Stimulated activated CD4-positive, alpha-beta T cell treated with anti-CD3 and anti-CD28 coated beads, Interleukin-4, amount 100 ng/mL, for 48 hours (primary cell): Measurements from ENCODE around the gene ARMC9.
"Not testable (repeated sequence)": the region's sequence is repeated elsewhere in the genome, so short reads cannot be mapped to it uniquely, and the experiment has no call there.

Experiments
- DNase-seq, 2 donors: peaks; one replicate each; pipeline ENCODE4 v3.0.0-alpha.2; 2020; ENCODE audit warnings: low read depth in 2 of 2

The ARMC9 gene

GRCh38 chr2:231287696-231288095 lies 89.3 kb downstream of the ARMC9 start:
- DNase-seq: no peak

- no peak for DNase-seq
Measured at GRCh38 chr2:231288590-231288989, 90.2 kb downstream of the ARMC9 start.

DNA sequence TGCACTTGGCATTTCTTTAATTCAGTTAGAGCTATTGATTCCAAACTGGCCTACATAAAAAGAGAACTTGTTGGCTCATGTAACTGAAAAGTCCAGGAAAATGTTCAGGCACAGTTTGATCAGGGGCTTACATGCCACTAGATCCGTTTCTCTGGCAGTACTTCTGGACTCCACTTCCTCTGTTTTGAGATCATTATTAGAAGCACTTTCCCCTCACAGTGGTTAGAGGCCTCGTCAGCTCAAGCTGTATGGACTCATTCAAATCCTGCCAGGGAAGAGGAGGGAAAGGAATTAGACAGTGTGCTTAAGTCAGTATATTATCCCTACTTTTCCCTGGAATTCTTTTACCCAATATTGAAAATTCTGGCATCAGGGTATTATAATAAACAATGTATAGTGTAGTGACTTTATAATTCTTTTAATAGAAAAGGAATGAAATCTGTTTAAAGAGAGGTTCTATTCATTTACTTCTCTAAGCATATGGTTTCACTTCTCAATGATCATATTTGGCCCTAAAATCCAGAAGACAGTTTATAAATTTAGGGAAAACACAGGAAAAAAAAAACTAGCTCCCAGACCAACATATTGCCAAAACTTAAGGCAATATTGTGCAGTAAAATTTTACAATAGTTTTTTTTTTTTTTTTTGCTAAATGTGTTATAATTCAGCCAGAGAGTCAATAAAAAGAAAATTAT lies 92.0 kb downstream of the ARMC9 start:
- no peak for DNase-seq

DNA sequence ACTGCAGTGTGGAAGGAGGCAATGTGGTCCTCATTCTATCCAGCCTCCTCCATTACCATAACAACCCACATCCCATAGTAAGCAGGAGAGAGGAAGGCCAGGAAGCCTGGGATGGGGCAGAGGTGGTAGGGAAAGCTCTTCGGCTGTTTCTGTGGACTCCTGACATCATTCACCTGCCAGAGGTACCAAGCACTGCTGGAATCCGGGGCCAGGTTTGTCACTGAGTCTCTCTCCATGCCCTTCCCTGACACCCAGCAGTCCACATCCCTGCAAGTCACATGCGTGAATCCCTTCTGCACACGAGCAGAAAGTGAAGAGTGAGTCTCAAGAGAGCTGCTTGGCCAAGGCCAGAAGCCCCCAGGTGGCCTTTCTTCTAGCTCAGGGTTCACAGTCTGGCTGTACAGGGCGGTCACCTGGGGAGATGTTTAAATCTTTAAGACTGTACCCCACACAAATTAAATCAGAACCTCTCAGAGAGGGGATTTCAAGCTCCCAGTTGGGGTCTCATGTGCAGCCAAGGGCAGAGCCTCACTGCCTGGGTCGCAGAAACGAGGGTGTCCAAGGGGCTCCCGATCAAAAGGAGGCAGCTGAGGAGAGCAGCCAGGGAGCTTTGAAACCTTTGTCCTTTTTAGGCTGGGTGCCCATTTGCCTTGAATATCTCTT lies 94.2 kb downstream of the ARMC9 start:
- DNase-seq: no peak

DNA sequence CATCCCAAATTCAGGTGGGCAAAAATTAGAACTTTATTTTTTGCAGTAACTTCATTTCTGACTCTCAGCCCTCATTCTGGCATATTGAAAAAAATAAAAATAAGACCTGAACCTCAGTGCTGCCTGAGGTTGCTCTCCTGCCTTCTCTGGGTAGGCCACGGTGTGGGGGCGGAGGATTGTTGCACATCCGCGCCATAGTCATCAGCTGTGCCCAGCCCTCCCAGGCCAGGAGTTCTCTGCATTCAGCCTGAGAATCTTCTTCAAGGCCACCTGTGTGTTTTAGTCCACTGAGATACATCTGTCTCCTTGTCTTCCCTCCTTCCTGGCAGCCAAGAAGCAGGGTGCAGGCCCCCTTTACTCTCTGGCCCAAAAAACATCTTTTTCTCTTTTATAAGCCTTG lies 94.7 kb downstream of the ARMC9 start:
- no peak for DNase-seq

DNA sequence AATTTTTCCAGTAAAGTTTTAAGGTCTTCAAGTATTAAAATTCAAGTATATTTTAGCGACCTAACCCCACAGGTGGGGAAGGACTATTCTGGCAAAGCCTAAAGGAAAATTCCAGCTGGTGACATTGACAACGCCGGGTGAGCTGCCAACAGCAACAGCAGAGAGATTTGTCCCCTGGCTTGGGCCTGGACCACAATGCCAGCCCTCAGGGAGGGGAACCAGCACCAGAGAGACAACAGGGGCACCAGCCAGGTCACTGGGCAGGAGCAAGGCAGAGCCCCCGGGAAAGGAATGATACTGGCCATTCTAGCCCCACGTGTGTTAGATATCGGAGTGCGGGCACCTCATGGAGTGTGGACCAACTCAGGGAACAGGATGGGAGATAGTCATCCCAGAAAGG lies 95.7 kb downstream of the ARMC9 start:
- DNase-seq: no peak

- DNase-seq: no peak
Measured at GRCh38 chr2:231294571-231295362, 96.3 kb downstream of the ARMC9 start.

DNA sequence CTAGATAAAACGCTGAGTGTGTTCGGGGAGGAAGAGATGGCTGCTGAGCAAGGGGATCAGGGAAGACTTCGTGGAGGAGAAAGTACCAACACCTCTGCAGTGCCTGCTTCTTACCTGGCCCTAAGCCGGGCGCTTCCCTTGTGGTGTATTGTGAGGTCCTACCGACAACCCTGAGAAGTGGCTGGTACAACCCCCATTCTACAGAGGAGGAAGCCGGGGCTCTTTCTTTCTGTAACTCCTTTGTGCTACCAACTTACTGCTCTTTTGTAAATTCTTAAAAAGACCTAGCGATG lies 96.9 kb downstream of the ARMC9 start:
- no peak for DNase-seq

DNA sequence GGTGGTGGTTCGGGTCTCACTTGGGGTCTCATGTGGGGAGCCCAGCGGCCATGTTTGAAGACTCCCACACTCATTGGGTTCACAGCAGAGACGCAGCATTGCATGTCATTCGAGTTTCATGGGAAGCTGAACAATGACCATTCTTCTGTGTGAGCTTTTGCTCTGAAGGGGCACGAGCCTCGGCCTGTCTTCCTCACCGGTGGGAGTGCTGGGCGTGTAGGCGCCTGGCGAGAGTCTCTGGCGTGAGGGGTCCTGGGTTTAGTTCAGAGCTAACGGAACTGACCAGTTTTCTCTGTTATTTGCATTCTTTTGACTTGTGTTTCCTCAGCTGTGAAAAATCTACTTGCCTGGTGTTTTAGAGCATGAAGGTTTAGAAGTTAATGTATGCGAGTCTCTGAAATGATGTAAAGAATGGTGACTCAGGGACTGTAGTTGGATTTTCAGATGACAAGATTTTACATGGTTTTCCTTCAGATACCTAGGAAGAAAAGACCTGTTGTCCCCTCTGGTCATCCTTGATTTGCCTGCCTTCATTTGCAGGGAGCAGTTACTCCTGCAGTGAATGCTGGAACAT lies 98.1 kb downstream of the ARMC9 start:
- no peak for DNase-seq

DNA sequence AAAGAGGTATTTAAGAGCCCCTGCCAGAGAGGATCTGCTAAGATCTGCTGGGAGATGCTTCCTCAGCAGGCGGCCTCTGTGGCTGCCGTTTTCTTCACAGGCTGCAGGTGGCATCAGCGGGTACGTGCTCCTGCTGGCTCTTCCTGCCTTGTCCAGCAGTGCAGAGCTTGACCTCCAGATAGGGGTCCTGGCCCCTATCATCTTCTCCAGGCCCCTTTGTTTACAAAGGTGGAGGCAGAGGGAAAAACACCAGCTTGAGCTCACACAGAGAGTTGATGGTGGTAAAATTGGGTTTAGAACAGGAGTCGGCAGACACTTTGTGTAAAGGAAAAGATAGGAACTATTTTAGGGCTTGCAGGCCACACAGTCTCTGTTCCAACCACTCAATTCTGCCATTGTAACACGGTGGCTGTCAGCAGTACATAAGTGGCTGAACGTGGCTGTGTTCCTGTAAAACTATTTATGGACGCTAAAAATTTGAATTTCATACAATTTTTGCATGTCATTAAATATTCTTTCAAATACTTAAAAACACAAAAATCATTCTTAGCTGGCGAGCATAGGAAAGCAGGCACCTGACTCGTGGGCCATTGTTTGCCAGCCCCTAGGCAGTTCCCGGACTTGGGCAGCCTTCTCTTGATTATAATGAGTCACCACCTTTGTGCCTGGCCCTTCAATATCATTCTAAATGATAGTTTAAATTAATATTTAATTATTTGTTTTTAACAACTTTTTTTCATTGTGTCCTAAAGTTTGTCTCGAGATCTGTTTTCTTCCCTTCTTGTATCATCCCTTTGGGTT lies 98.9 kb downstream of the ARMC9 start:
- peak in 1 of 2 donors; percentile 8 for DNase-seq

DNA sequence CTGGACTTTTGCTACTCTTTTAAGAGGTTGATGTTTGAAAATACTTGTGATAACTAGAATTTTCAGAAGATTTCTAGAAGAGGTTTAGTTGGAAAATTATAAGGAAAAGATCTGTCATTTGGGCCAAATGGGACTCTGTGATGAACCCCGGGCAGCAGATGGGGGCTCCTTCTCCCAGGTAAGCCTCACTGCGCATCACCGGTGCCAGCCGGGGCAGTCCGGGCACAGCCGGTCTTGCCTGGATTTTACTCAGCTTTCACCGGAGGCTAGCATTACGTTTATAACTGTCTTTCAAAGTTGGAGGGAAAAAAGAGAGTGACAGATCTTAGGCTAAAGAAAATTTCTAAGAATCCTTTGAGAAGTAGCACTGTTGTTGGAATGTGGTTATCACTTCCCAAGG lies 99.7 kb downstream of the ARMC9 start:
- DNase-seq: no peak

GRCh38 chr2:231299267-231299666 lies 100.8 kb downstream of the ARMC9 start:
- DNase-seq: no peak

DNA sequence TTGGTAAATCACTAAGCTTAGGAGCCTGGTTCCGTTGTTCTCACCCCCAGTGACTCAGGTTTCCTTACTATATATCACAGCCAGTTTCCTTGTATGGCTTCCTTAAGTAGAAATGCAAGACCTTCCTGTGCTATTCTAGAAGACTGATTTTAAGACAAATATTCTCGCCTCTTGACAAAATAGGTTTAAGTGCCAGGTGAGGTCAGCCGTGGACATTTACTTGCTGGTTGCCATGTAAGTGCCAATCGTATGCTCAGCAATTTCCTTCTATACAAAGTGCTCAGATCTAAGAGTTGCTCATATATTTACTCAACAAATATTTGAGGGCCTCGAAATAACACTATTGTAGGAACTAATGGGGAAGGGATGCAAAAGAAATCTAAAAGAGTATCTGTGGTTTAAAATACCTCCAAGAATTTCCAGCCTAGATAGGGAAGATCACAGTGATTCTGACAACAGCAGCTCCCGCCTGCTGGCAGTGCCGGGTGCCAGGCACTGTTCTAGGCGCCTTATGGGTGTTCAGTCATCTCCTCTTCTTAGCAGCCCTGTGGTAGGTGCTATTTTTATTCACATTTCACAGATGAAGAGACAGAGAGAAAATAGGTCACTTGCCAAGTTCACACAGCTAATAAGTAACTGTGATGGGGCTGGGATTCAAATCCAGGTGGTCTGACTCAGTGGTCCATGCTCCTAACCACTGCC lies 101.7 kb downstream of the ARMC9 start:
- DNase-seq: no peak

GRCh38 chr2:231300722-231301076 lies 102.3 kb downstream of the ARMC9 start:
- no peak for DNase-seq

DNA sequence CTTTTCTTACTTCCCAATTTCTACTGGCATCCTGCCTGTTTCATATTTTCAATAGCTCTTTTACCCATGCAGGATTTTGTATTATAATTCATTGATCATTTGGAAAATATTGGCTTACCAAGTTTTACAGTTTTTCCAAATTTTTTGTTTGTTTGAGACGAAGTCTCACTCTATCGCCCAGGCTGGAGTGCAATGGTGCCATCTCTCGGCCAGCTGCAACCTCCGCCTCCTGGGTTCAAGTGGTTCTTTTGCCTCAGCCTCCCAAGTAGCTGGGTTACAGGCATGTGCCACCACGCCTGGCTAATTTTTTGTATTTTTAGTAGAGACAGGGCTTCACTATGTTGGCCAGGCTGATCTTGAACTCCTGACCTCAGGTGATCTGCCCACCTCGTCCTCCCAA lies 105.8 kb downstream of the ARMC9 start:
- DNase-seq: not testable (repeated sequence)

DNA sequence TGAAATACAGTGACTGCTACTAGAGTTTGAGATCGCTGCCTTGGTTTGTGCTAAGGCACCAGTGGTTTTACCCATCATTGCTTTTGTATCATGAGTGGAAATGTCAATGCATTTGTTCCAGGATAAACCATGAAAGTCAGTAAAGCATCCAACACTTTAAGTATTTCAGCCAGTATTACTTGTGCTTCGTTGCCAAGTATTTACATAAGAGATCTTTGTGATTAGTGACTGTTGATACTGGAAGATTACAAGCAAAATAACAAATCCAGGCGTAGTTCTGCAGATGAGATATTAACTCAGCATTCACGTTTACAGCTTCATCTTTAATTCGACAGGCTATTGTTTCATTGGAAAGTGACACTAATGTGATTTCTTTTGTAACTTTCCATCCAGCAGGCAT lies 106.8 kb downstream of the ARMC9 start:
- DNase-seq: no peak

GRCh38 chr2:231306791-231307393 lies 108.5 kb downstream of the ARMC9 start:
- DNase-seq: no peak

DNA sequence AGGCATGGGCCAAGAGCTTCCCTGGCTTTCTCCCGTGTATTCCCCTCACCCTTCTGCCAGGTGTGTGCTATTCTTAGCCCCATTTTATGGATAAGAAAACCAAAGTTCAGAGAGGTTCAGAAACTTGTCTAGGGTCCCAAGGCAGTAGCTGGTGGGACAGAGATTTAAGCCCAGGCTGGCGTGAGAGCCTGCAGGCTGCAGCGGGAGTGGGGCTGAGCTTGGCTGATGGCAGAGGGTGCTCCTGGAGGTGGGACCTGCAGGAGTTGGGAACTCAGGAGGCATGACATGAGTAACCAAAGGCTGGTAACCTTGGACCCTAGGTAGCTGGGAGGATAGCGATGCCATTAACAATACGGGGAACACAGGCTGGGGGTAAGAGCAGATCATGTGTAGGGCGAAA lies 109.8 kb downstream of the ARMC9 start:
- no peak for DNase-seq

- DNase-seq: no peak
Measured at GRCh38 chr2:231308631-231309428, 110.4 kb downstream of the ARMC9 start.

DNA sequence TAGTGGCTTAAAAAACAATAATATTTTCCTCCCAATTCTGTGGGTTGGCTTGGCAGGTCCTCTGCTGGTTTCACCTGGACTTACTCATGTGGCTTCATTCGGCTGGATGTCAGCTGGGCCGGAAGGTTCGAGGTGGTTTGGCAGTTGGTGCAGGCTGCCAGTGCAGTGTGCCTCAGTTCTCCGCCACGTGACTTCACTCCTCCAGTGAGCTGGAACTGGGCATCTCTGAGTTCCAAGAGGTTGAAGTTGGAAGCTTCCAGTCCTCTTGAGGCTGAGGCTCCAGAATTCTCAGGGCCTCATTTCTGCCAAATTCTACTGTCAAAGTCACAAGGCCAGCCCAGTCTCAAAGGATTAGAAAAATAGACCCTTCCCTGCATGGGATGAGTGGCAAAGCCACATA lies 113.6 kb downstream of the ARMC9 start:
- DNase-seq: no peak
